Neural cell (in vitro differentiated cells): ENCODE measurements around the gene PTPRN2. TPM values are rescaled to one million over a fixed set of nuclear protein-coding genes. Genes with fewer than 3 reads are reported as not detected.
A peak's percentile ranks its signal among the peaks of the same experiment; 100 is the strongest.

Source experiments
- H2AFZ ChIP-seq: fragments of 200-600, 300-800 bp; sonication (generic), shearing (Covaris generic); 2 replicates; pipeline ENCODE4 v1.6.0; 2014; ENCODE audit warnings: low read depth, mild to moderate bottlenecking, antibody characterized with exemption, low read length, moderate library complexity
- H3F3A ChIP-seq: fragments of 200-600 bp; shearing (Covaris generic); 2 replicates; pipeline ENCODE4 v1.6.1; 2016; ENCODE audit warnings: mild to moderate bottlenecking, moderate library complexity, mixed read lengths, antibody characterized with exemption, low read length; ENCODE audit not compliant: insufficient read depth, poor library complexity, severe bottlenecking
- H3K27ac ChIP-seq: fragments of 200-600, 300-800 bp; sonication (generic), shearing (Covaris generic); 2 replicates; pipeline ENCODE4 v1.5.1; 2014; ENCODE audit warnings: mild to moderate bottlenecking, low read length, moderate library complexity
- H3K27me3 ChIP-seq: fragments of 300-800, 200-600 bp; sonication (generic), shearing (Covaris generic); 2 replicates; pipeline ENCODE4 v1.6.0; 2014; ENCODE audit warnings: mild to moderate bottlenecking, low read depth, low read length, moderate library complexity; ENCODE audit not compliant: insufficient read depth
- H3K36me3 ChIP-seq: fragments of 300-800, 200-600 bp; sonication (generic), shearing (Covaris generic); 2 replicates; pipeline ENCODE4 v1.5.1; 2014; ENCODE audit warnings: mild to moderate bottlenecking, antibody characterized with exemption, low read length, moderate library complexity; ENCODE audit not compliant: insufficient read depth
- H3K4me2 ChIP-seq: fragments of 300-800, 200-600 bp; sonication (generic), shearing (Covaris generic); 2 replicates; pipeline ENCODE4 v1.6.0; 2014; ENCODE audit warnings: mild to moderate bottlenecking, low read length
- H3K4me3 ChIP-seq: fragments of 300-800, 200-600 bp; sonication (generic), shearing (Covaris generic); 2 replicates; pipeline ENCODE4 v1.5.1; 2014; ENCODE audit warnings: mild to moderate bottlenecking, low read length, moderate library complexity
- H3K79me2 ChIP-seq: fragments of 200-600 bp; shearing (Covaris generic); replicated peaks from 2 replicates; pipeline ENCODE4 v1.6.0; 2014; ENCODE audit warnings: mild to moderate bottlenecking, low read length, moderate library complexity; ENCODE audit not compliant: insufficient read depth
- H3K9ac ChIP-seq: fragments of 300-800, 200-600 bp; sonication (generic), shearing (Covaris generic); 2 replicates; pipeline ENCODE4 v1.6.1; 2016; ENCODE audit warnings: mild to moderate bottlenecking, low read length, mixed read lengths
- H3K9me2 ChIP-seq: fragments of 200-600 bp; shearing (Covaris generic); 2 replicates; pipeline ENCODE4 v1.6.1; 2016; ENCODE audit warnings: mild to moderate bottlenecking, low read length, mixed read lengths; ENCODE audit not compliant: insufficient read depth
- H3K9me3 ChIP-seq: fragments of 200-600, 300-800 bp; sonication (generic), shearing (Covaris generic); 2 replicates; pipeline ENCODE4 v1.6.1; 2016; ENCODE audit warnings: mild to moderate bottlenecking, mixed run types, low read length, moderate library complexity, mixed read lengths
- H4K20me1 ChIP-seq: fragments of 200-600 bp; shearing (Covaris generic); 2 replicates; pipeline ENCODE4 v1.6.1; 2016; ENCODE audit warnings: mild to moderate bottlenecking, mixed run types; ENCODE audit not compliant: insufficient read depth
- EP300 ChIP-seq: fragments of 450-650 bp; conservative IDR thresholded peaks from 2 replicates; pipeline ENCODE4 v1.6.1; 2014; ENCODE audit warnings: antibody characterized with exemption, mild to moderate bottlenecking, moderate library complexity; ENCODE audit not compliant: poor library complexity, severe bottlenecking
- EZH2 ChIP-seq: fragments of 200-600, 300-800 bp; shearing (Covaris generic), sonication (generic); IDR thresholded peaks from 2 replicates; pipeline ENCODE4 v1.6.1; 2014; ENCODE audit warnings: antibody characterized with exemption, low read length, borderline replicate concordance, mild to moderate bottlenecking; ENCODE audit not compliant: insufficient read depth, poor library complexity, severe bottlenecking
- MXI1 ChIP-seq: fragments of 450-650 bp; conservative IDR thresholded peaks from 2 replicates; pipeline ENCODE4 v1.6.1; 2014; ENCODE audit warnings: antibody characterized with exemption, mild to moderate bottlenecking; ENCODE audit not compliant: poor library complexity, severe bottlenecking
- POLR2AphosphoS5 ChIP-seq: IDR thresholded peaks from 2 replicates; pipeline ENCODE4 v1.6.1; 2012
- RAD21 ChIP-seq: fragments of 450-650 bp; conservative IDR thresholded peaks from 2 replicates; pipeline ENCODE4 v1.6.1; 2014; ENCODE audit warnings: antibody characterized with exemption, mild to moderate bottlenecking, moderate library complexity
- SMC3 ChIP-seq: fragments of 450-650 bp; conservative IDR thresholded peaks from 2 replicates; pipeline ENCODE4 v1.6.1; 2014; ENCODE audit warnings: antibody characterized with exemption, mild to moderate bottlenecking, moderate library complexity; ENCODE audit not compliant: poor library complexity
- TAF1 ChIP-seq: IDR thresholded peaks from 2 replicates; pipeline ENCODE4 v1.6.1; 2012; ENCODE audit warnings: low read depth
- polyA plus RNA-seq: library from polyadenylated mRNA; depleted of rRNA; stranded (reverse); fragments of >200 nt; gene quantifications from 2 replicates; pipeline ENCODE4 v1.2.3, GENCODE V29; 2014
- TF ChIP-seq, protein P1 (sequence below): IDR thresholded peaks from 2 replicates; pipeline ENCODE4 v1.6.1; 2012; ENCODE audit warnings: borderline replicate concordance
- TF ChIP-seq, protein P2 (sequence below): fragments of 450-650 bp; IDR thresholded peaks from 2 replicates; pipeline ENCODE4 v1.5.1; 2014; ENCODE audit warnings: antibody characterized with exemption, mild to moderate bottlenecking, moderate library complexity; ENCODE audit not compliant: poor library complexity, severe bottlenecking

The PTPRN2 gene
- polyA plus RNA-seq, 1 donor from 2014 or later = 31.0 TPM

DNA sequence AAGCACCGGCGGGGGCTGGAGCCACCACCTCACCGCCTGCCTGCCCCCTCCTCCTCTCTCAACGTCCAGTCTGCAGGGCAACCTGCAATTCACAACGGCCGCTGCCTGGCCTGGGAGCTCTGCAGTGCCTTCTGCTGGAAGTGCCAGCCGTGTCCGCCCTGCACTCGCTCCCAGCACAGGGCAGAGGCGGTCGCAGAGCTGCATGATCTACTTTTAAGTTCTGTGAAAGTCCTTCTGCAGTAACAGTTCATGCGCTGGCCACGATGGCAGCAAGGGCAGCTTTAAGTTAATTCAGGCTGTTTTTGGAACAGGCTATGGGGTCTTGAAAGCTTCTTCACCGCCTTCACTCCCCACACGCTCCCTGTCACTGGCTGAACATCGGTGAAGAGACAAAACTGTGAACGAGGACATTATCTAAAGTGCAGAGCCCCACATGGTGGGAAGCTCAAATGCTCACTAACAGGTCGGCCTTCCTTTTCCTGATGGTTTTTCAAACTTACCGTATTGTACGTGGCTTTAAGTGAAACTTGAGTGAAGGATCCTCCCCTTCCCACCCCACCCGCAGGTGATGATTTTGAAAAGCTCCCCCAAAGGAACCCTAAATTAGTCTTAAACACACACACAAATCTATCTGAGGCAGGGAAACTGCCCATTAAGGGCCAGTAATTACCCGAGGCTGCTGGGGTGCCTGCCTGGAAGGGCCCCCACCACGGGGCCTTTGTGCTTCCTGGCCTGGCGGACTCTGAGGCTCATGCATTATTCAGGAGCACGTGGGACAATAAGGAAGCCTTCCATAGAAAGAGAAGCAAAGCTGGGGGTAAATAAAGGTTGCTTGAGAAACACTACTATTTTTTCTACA lies 746.5 kb downstream of the PTPRN2 start:
- Histone ChIP-seq H3K9me2 (no peaks in the 10 kb centered on the region), H3F3A (peaks cover 4% of the 10 kb centered on the region), H3K27ac (peak overlapping the region; percentile 59), H3K27me3 (no peaks in the 10 kb centered on the region), H3K4me2 (no peak overlapping the region), H4K20me1 (no peaks in the 10 kb centered on the region), H3K79me2 (no peaks in the 10 kb centered on the region), H3K9me3 (peaks cover 3% of the 10 kb centered on the region), H3K9ac (peak overlapping the region; percentile 23), H3K36me3 (no peaks in the 10 kb centered on the region), H3K4me3 (no peak overlapping the region), H2AFZ (no peak overlapping the region)
- TF ChIP-seq RAD21 (no peak), MXI1 (no peak), EZH2 (no peak), EP300 (no peak), SMC3 (no peak), TAF1 (no peak), POLR2AphosphoS5 (no peak)
- TF ChIP-seq, protein P1, sequence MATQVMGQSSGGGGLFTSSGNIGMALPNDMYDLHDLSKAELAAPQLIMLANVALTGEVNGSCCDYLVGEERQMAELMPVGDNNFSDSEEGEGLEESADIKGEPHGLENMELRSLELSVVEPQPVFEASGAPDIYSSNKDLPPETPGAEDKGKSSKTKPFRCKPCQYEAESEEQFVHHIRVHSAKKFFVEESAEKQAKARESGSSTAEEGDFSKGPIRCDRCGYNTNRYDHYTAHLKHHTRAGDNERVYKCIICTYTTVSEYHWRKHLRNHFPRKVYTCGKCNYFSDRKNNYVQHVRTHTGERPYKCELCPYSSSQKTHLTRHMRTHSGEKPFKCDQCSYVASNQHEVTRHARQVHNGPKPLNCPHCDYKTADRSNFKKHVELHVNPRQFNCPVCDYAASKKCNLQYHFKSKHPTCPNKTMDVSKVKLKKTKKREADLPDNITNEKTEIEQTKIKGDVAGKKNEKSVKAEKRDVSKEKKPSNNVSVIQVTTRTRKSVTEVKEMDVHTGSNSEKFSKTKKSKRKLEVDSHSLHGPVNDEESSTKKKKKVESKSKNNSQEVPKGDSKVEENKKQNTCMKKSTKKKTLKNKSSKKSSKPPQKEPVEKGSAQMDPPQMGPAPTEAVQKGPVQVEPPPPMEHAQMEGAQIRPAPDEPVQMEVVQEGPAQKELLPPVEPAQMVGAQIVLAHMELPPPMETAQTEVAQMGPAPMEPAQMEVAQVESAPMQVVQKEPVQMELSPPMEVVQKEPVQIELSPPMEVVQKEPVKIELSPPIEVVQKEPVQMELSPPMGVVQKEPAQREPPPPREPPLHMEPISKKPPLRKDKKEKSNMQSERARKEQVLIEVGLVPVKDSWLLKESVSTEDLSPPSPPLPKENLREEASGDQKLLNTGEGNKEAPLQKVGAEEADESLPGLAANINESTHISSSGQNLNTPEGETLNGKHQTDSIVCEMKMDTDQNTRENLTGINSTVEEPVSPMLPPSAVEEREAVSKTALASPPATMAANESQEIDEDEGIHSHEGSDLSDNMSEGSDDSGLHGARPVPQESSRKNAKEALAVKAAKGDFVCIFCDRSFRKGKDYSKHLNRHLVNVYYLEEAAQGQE = no peak
- TF ChIP-seq, protein P2, sequence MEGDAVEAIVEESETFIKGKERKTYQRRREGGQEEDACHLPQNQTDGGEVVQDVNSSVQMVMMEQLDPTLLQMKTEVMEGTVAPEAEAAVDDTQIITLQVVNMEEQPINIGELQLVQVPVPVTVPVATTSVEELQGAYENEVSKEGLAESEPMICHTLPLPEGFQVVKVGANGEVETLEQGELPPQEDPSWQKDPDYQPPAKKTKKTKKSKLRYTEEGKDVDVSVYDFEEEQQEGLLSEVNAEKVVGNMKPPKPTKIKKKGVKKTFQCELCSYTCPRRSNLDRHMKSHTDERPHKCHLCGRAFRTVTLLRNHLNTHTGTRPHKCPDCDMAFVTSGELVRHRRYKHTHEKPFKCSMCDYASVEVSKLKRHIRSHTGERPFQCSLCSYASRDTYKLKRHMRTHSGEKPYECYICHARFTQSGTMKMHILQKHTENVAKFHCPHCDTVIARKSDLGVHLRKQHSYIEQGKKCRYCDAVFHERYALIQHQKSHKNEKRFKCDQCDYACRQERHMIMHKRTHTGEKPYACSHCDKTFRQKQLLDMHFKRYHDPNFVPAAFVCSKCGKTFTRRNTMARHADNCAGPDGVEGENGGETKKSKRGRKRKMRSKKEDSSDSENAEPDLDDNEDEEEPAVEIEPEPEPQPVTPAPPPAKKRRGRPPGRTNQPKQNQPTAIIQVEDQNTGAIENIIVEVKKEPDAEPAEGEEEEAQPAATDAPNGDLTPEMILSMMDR = peak; percentile 38

GRCh38 chr7:157840174-157840913 lies 747.3 kb downstream of the PTPRN2 start:
- H3F3A ChIP-seq = peaks cover 4% of the 10 kb centered on the region
- no peaks in the 10 kb centered on the region for H3K27me3 ChIP-seq
- peaks cover 2% of the 10 kb centered on the region for H3K9me3 ChIP-seq
- no peak for TF ChIP-seq EZH2
- TF ChIP-seq POLR2AphosphoS5 = no peak
- no peak for TF ChIP-seq RAD21
- TF ChIP-seq, protein P2 = no peak
- no peak for TF ChIP-seq SMC3
- no peak for TF ChIP-seq MXI1
- no peak for TF ChIP-seq EP300
- TF ChIP-seq, protein P1 = no peak
- no peak for TF ChIP-seq TAF1
- no peaks in the 10 kb centered on the region for H3K36me3 ChIP-seq
- no peak overlapping the region for H2AFZ ChIP-seq
- H3K79me2 ChIP-seq = no peaks in the 10 kb centered on the region
- no peaks in the 10 kb centered on the region for H3K9me2 ChIP-seq
- H3K4me2 ChIP-seq = no peak overlapping the region
- no peak overlapping the region for H3K4me3 ChIP-seq
- H3K27ac ChIP-seq = no peak overlapping the region
- peak overlapping the region; percentile 9 for H3K9ac ChIP-seq
- H4K20me1 ChIP-seq = no peaks in the 10 kb centered on the region
